GM12872 (cell line): ENCODE data around the gene CHRD.

Experiments used
- CTCF ChIP-seq: IDR thresholded peaks from 3 replicates; pipeline ENCODE4 v1.5.1; 2011; ENCODE audit warnings: low read depth, mild to moderate bottlenecking, low read length, moderate library complexity; ENCODE audit not compliant: insufficient read depth

The CHRD gene

DNA sequence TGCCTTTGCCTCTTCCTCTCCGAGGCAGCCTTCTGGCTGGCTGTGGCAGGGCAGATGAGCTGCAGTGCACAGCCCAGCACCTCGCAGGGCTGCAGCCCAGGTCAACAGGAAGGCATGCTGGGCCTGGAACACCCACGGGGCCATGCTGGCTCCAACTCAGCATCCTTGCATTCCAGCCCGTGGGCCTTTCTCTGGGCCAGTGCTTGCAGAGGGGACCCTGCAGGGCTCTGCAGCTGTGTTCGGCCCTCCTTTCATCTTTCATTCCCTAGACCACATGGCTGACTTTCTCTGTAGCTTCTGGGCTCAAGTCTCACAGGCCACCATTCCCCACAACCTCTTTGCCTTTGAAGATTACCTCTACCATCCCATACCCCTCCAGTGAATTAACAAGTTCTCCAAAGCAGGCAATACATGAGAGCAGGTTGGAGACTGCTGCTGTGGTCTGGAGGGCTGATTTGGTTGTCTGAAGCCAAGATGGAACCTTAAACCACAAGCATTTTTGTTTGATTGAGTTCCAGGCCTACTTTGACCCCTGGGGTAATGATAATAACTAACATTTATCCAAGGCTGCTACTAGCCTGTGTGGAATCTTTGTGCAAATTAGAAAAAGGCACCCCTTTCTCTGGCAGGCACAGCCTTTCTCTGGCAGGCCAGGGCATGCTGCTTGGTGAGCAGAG is 36.5 kb upstream of the CHRD start:
- TF ChIP-seq CTCF: no peak

DNA sequence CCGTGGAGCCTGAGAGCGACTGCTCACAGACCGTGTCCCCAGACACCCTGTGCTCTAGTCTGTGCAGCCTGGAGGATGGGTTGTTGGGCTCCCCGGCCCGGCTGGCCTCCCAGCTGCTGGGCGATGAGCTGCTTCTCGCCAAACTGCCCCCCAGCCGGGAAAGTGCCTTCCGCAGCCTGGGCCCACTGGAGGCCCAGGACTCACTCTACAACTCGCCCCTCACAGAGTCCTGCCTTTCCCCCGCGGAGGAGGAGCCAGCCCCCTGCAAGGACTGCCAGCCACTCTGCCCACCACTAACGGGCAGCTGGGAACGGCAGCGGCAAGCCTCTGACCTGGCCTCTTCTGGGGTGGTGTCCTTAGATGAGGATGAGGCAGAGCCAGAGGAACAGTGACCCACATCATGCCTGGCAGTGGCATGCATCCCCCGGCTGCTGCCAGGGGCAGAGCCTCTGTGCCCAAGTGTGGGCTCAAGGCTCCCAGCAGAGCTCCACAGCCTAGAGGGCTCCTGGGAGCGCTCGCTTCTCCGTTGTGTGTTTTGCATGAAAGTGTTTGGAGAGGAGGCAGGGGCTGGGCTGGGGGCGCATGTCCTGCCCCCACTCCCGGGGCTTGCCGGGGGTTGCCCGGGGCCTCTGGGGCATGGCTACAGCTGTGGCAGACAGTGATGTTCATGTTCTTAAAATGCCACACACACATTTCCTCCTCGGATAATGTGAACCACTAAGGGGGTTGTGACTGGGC is 35.1 kb upstream of the CHRD start:
- no peak for TF ChIP-seq CTCF

DNA sequence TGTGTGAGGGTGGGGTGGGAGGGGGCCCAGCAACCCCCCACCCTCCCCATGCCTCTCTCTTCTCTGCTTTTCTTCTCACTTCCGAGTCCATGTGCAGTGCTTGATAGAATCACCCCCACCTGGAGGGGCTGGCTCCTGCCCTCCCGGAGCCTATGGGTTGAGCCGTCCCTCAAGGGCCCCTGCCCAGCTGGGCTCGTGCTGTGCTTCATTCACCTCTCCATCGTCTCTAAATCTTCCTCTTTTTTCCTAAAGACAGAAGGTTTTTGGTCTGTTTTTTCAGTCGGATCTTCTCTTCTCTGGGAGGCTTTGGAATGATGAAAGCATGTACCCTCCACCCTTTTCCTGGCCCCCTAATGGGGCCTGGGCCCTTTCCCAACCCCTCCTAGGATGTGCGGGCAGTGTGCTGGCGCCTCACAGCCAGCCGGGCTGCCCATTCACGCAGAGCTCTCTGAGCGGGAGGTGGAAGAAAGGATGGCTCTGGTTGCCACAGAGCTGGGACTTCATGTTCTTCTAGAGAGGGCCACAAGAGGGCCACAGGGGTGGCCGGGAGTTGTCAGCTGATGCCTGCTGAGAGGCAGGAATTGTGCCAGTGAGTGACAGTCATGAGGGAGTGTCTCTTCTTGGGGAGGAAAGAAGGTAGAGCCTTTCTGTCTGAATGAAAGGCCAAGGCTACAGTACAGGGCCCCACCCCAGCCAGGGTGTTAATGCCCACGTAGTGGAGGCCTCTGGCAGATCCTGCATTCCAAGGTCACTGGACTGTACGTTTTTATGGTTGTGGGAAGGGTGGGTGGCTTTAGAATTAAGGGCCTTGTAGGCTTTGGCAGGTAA is 34.3 kb upstream of the CHRD start:
- peak; percentile 62; the same call in 2 of the 3 replicates for TF ChIP-seq CTCF

GRCh38 chr3:184346480-184347190 is 33.2 kb upstream of the CHRD start:
- no peak for TF ChIP-seq CTCF

- no peak for TF ChIP-seq CTCF
Measured at GRCh38 chr3:184347321-184348056, 32.4 kb upstream of the CHRD start.

GRCh38 chr3:184348057-184348382 is 31.8 kb upstream of the CHRD start:
- no peak for TF ChIP-seq CTCF
